NCI-H187 (cell line): ENCODE data around the gene RGS19.

Experiments used
- DNase-seq, 2 experiments: peaks; one replicate each; lab custom pipeline; 2025; lab: John Stamatoyannopoulos, UW

RGS19 gene

DNA sequence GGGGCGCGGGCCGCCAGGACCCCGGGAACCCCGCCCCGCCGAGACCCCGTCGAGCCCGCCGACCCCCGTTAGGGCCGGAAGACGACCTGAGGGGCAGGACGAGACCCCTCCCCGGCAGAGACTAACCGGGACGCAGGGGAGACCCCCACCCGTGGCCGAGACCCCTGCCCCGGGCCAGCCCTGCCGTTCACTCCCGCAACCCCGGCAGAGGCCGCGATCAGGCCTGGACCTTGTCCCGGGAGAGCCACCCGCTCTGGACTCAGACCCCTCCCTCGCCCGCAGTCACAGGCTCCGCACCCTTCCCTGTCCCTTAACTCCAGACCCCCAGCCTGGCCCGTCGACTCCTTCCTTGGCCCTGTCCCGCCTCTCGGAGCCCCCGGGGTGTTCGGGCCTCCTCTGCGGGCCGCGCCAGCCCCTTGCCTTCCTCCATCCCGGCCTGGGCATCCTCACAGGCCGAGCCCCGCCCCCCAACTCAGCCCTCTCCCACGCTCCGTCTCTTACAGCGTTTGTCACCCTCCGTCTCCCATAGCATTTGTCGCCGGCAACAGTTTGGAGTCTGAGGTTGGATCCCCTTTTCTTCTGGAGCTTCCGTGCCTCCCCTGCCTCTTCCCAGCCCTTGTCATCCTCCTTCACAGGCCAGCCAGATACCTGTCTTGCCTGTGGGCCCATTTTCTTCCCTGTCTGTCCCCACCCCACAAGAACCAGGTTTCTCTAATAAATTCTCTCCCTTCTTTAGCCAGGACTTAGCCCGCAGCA lies 15.8 kb downstream of the RGS19 start:
- no peak for DNase-seq

DNA sequence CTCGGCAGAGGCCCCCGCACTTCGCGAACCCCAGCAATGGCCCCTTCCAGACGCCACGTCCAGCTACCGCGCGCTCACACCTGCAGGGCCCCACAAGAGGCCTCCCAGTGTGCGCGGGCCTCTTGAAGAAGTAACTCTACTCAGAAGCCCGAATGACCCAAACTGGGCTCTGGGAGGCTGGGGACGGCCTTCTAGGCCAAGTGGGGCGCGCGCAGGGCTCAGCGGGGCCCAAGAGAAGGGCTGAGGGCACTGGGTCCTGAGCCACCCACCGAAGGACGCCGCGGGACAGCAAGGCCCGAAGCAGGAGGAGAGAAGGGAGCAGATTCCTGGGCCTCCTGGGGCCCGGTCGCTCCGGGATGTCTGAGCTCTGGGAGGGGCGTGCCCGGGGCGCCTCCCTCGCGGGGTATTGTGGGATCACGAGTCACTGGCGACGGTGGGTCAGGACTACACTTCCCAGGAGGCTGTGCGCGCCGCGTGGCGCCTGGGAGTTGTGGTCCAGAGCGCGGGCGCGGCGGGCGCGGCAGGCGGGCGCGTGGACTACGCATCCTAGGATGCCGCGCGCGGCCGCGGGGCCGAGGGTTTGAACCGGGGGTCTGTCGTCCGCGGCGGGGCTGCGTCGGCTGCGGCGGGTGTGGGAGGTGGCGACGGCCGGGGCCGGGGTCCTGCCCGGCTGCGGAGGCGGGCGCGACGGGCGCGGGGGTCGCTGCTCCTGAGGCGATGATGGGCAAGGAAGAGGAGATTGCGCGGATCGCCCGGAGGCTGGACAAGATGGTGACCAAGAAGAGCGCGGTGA lies 16.5 kb downstream of the RGS19 start, which contains the start of gene TCEA2:
TCEA2 (plus strand) TSS at position 603 of the 793 bp plus-strand sequence; CDS start at position 718, 115 bp downstream.
- DNase-seq: peak; percentile 86 to 93

DNA sequence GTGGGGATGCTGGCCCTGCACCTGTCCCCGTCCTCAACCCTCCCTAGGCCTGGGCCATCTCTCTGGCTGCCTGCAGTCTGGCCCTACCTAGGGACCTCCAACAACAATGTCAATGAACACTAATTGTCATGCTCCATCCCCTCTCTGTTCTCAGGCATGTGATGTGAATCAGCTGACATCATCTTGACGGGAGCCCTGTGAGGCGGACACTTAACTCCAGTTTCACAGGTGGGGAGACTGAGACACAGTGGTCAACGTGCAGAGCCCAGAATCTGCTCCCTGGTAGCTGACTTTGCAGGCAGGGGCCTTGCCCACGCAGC lies 17.1 kb downstream of the RGS19 start:
- DNase-seq: no peak

DNA sequence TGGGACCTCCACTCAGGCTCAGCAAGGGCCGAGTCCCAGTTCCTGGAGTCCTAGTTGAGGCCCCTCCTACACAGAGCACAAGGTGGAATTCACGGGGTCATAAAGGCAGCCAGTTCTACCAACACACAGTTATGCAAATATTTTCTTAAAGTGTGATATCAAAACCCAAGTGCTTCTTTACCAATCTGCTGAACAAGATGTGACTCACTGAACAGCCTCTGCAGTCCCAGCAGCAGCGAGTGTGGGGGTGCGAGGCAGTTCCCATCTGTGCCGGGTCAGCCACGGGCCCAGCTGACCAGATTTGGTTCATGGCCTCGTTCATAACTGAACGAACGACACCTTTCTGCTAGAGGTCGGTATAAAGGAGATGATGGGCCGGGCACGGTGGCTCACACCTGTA lies 20.8 kb downstream of the RGS19 start:
- DNase-seq: no peak

DNA sequence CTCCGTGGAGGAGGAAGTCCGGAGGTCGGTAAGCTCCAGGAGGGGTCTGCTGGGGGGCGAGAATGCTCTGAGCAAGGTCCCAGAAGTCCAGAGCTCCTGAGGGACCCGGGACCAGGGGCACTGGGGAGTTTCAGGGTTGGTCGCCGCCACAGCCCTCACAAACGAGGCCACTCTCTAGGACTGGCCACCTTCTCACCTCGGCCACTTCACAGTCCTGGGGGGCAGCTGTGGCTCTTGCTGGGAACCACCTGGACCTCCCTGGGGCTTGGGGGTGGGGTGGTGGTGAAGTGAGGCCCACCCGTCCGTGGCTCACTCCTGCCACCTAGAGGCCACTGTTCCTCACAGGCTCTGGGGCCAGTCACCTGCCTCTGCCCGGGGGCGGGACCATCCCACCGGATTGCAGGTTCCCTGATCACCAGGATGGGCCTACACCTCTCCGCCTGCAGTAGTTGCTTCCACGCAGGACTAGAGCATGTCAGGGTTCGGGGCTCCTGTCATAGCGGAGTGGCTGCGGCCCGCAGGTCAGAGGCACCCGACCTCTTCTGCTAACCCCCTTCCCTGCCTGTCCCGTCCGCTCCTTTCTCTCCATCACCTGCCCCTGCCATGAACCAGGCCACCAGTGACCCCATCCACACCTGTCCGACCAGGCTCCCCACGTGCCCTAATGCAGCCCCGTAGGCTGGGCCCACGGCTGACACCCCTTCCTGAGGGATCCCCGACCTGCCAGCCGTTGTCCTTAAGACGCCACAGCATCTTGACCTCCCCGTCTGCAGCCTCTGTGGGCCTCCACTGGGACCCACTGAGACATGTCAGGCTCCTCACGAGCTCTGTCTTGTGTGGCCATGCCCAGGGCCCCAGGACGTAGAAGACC lies 21.5 kb downstream of the RGS19 start:
- DNase-seq: peak; percentile 37 to 69

DNA sequence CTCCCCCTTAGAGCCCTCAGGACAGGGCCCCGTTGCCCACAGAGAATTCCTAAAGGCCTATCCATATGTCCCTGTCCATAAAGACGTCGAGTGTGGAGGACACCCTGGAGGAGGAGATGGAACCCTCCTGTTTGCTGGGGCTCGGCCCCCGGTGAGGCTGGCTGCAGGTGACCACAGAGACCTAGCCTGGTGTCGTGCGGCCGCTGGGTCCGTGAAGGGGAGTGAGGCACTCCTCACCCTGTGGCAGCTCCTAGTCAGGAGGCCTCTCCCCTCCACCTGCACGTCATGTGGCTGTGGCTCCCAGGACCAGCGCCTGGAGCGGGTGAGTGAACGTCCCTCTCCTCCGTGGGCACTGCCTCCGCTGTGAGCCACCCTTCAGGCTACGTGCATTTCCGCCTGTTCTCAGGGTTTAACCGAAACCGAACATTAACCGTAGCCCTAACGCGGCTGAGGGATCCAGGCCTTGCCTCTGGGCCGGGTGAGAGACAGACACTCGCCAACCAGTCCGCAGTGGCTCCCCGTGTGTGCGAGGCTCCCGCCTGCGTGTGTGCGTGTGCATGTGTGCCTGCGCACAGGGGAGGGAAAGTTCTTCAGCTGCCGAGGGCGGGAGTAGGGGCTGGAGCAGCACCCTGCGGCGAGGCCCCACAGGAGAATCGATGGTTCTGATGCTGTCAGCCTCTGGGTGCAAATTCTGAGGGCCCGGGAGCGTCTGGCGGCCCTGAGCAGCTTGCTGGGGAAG lies 22.3 kb downstream of the RGS19 start:
- no peak for DNase-seq

DNA sequence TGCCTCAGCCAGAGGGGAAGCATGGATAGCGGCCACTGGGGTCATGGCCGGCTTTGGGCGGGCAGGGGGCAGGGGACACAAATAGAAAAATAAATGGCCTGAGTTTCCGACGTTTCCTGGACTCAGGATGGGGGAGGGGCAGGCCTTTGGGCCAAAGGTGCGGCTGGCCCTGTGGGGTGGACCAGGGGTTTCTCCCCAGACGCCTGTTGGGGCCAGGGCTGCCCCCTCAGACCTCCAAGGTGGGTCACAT lies 22.8 kb downstream of the RGS19 start:
- no peak for DNase-seq

DNA sequence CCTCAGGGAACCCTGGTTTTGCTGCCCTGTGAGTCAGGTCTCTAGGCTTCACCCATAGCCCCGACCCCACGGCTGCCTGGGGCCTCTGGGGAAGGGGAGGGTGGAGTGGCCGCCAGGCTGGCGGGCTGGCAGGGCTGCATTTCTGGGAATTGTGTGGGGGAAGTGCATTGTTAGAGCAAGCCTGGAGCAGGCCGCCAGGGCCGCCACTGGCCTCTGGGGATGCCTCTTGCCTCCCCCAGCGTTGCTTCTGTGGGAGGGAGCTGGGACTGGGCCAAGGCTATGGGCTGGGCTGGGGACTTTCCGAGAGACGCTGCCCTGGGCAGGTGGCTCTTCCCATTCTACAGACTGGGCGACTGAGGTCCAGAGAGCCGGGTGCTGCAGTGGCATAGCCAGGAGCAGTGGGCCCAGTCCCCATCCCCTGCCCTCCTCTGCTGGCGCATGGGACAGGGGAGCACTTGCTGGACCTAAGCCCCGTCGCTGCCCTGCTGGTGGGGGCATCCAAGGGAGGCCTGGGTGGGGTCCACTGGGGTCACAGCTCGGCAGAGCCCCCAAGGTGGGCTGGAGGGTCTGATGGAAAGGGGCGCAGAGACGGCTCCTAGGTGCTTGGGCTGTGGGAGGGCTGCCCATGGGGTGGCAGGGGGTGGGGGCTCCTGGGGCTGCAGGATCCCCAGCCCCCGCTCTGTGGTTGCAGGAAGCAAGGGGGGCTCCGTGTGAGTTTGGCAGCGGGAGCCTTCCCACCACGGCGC lies 23.3 kb downstream of the RGS19 start:
- no peak for DNase-seq

DNA sequence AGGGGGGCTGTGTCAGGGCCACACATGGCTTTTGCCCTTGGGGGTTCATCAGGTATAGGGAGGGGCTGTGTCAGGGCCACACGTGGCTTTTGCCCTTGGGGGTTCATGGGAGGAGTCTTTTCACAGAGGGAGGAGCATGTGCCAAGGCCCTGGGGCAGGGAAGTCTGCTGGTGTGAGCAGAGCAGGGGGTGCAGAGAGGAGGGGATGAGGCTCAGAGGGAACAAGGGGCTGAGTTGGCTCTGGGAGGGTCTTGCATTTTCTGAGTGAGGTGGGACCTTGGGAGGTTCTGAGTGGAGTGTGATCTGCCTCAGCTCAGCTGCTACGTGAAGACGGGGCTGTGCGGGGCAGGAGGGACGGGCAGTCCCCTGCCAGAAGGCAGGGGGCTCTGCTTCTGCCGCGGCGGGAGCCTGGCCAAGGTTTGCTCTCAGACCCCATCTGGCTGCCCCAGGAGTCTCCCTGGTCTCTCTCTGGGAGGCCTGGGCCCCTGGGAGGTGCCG lies 23.9 kb downstream of the RGS19 start:
- no peak for DNase-seq

DNA sequence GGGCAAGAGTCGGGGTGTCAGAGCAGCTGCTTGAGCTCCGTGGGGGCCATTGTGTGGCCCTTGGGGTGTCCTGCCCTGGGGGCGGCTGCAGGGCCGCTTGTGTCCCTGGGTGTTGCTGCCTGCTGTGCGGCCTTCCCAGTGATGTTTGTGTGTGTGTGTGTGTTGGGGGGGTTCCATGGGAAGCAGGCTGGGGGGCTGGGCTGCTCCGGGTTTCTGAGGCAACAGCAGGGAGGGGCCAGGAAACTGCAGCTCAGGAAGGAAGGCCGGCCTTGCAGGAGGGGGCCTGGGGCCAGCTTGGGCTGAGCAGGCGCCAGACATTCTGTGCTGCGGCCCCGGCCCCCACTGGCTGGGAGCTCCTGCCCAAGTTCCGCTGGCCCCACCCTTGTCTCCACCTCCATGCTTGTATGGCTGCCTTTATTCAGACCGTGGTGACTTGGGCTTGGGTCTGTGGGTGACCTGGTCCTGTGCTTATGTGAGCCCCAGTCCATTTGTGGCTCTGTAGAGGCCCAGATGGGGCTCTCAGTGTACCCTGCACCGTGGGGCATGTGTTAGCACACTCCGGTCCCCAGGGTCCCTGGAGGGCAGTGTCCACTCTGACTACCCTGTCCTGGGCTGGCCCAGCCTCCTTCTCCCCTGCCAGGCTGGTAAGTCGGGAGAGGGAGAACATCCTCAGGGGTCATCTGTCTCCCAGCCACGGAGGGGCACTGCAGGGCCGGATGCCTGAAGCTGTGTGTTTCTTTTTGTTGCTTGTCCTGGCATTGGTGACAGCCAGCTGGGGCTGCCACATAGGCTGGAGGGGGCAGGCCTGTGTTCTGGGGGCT lies 25.3 kb downstream of the RGS19 start:
- no peak for DNase-seq

DNA sequence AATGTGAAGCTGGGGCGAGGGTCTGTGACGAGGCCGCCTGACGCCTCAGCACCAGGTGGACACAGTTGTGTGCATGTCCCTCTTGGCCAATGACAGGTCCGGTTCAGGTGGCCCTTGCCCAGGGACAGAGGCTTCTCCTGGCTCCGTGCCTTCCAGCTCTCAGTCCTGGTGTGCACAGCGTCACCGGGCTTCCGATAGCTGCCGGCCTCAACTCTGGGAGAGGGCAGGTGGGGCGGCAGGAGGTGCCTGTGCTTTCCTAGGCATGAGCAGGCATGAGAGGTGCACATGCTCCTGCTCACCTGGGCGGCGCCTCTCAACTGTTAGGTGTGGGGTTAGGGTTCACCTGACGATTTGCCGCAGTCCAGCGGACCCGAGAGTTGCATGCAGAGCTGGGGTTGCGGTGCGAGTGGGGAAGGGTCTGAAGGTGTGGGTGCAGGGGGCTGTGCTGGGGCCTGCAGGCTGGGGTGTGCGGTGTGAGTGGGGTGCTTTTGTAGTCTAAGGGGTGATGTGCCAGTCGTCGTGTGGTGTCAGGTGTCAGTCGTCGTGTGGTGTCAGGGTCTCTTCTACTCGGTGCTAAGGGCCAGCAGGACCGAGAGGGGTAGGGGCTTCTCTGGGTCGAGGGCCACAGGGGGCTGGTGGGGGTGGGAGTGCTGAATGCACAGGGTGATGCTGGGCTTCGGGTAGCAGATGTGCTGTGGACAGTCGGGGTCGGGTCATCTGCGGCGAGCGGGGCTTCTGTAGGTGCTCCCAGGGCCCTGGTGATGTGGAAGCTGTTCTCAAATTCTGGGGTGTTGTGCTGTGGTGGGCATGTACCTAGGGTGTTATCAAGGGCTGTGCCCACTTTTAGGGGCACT lies 26.1 kb downstream of the RGS19 start:
- DNase-seq: no peak

DNA sequence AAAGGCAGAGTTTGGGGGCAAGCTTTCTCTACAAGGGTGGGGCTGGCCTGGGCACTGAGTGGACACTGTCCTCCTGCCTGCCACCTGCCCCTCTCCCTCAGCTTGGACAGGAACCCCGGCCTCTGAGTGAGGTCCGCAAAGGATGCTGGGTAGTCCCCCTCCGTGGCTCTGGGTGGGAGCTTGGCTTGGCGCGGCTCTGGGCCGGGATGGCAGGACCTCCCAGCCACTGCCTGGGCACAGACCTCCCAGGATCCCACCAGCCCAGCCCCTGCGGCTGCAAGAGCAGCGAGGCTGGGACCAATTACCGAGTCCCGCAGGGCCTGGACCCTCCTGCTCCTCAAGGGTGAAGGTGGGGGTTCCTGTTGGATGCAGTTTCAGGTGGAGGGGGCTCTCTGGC lies 27.0 kb downstream of the RGS19 start:
- no peak for DNase-seq

DNA sequence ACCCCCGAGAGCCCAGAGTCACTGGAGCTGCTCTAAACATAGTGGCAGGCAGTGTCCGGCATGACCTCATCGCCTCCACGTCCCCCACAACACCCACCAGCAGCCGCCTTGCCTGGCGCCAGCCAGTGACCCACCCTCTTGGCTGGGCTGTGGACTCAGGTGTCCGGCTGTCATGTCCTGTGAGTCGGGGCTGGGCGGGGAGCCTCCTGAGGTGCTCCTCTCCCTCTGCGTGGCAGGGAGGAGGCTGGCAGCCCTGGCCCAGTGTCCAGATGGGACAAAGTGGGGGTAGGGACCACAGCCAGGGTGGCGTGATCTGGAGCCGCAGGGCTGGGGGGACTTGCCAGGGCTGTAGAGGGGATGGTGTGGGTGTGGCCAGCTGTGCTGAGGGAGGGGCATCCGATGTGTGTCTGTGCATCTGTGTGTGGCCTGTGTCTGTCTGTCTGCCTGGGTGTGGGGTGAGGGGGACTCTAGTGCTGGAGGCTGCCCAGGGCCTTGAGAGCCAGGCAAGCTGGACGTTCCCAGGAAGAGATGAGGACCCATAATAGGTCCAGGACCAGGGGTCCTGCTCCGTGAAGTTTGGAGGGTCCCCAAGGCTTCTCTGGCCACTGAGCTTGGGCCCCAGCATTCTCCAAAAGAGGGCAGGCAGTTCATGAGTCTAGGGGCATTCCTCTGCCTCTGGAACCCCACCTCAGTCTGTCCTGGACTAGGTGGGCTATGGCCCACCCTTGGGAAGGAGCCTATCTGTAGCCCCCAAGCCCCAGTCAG lies 27.6 kb downstream of the RGS19 start:
- DNase-seq: no peak

DNA sequence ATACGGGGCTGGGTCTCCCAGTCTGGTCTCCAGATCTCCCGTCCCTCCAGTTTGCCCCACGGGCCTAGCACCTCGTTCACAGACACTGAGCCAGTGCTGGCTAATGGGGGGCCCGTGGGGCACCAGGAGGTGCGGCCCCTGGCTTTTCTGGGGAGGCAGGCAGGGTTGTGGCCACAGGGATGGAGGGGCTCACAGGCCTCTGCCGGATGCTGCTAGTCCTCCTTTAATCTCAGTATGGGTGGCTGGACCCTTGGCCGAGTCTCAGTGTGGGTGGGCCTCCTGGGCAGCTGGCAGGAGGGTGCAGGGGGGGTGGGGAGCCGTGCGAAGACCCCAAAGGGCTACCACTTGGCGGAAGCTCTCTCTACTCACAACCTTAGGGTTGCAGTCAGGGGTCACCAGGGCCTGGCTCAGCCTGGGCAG lies 28.3 kb downstream of the RGS19 start:
- DNase-seq: no peak

DNA sequence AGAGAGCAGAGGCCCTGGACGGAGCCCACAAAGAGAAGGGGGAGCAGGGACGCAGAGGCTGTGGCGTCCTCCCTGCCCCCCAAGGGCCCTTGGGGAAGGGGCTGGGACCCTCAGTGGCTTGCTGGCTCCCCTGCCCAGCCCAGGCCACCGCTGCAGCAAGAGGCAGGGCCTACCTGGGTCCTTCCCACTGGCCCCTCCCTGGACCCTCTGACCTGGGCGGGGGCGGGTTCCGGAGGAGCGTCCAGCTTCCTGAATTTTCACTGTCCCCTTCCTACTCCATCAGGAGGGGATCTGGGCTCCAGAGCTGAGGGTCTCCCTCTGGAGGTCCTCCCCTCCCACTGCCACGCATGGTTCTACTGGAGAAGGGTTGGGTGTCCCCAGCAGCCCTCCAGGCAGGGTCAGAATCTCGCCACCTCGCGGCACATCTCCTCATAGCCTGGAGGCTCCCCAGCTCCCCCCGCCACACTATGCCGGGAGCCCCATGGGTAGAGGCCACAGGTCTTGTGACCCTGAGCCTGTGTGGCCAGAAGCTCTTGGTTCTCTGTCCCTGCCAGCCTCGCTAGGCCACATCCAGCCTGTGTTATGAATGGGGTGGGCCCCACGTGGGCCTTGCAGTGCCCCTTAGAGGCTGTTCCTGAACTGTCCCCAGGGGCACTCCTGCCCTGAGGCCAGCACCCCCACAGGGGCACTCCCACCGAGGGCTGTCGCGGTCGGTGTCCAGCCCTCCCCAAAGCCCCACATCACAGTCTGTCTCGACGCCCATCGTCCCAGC lies 28.9 kb downstream of the RGS19 start:
- DNase-seq: no peak

DNA sequence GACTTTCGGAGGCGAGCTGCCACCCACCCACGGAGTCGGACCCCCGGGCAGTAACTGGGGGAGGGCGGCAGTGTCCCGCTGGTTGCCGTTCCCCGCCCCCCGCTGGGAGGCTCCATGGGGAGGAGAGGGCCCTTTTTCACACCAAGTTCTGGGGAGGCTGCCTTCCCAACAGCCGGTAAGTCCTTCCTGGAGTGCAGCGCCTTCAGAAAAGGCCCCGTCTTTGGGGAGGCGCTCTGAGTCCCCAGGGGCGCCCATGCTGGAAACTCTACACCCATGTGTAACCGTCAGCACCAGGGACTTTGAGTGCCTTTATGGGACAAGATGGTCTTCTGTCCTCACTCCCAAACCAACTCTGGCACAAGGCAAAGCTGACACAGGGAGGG lies 29.4 kb downstream of the RGS19 start:
- no peak for DNase-seq

DNA sequence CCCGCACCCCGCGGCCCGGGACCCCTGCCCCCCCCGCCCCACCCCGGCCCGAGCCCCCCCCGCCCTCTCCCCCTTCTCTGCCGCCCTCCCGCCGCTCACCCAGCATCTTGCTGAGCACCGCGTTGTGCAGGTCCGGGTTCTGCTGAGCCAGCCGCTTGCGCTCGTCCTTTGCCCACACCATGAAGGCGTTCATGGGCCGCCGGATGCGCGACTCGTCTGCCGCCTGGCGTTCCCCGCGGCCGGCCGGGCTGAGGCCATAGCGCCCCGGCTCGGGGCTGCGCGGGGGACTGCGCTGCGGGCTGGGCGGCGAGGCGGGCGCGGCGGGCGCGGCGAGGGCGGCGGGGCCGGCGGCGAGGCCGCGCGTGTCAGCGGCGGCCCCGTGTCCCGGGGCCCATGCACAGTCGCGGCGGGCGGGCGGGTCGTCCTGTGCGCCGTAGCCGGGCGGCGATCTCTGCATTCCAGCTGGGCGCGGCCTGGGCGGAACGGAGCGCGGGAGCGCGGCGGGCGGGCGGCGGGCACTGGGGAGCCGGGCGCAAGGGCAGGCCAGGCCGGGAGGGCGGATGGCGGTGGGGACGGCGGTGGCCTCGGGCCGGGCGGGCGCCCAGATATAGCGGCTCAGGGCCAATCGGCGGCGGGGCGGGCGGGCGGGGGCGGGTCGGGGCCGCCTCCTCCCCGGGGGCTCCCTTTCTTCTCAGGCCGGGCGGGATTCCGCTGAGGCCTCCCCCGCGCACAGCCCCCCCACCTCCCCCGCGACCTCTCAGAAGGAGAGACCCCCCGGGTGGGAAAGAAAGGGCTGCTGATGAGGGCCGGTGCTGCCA lies 30.0 kb downstream of the RGS19 start, which contains the start of gene SOX18:
SOX18 (minus strand) TSS at position 580 of the 818 bp plus-strand sequence; CDS start at position 457, 123 bp downstream.
- DNase-seq: no peak
